Limb (tissue), 2 donors: ENCODE results near the gene TAAR8.
"Not testable (repeated sequence)": the region's sequence is repeated elsewhere in the genome, so short reads cannot be mapped to it uniquely, and the experiment has no call there.

Experiments used
- DNase-seq, 2 donors: peaks; one replicate each; pipeline ENCODE4 v3.0.0-alpha.2; 2016; ENCODE audit errors: extremely low spot score in 2 of 2

Gene TAAR8

DNA sequence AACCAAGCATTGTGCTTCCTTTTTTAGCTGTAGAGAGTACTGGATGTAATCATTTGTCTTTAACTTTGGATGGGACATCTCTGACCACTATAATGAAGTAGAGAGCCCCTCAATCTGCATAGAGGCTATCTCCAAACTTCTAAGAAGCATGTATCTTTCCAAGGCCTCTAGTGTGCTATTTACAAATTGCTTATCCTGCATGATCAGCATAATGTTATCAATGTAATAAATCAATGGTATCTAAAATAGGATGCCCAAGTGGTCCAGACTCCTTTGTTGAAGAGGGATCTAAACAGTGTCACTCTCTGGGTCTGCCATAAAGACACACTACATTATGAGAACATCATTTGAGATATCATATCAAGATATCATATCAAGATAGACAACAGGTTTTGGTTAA lies 7.6 kb upstream of the TAAR8 start:
- DNase-seq = no peak

DNA sequence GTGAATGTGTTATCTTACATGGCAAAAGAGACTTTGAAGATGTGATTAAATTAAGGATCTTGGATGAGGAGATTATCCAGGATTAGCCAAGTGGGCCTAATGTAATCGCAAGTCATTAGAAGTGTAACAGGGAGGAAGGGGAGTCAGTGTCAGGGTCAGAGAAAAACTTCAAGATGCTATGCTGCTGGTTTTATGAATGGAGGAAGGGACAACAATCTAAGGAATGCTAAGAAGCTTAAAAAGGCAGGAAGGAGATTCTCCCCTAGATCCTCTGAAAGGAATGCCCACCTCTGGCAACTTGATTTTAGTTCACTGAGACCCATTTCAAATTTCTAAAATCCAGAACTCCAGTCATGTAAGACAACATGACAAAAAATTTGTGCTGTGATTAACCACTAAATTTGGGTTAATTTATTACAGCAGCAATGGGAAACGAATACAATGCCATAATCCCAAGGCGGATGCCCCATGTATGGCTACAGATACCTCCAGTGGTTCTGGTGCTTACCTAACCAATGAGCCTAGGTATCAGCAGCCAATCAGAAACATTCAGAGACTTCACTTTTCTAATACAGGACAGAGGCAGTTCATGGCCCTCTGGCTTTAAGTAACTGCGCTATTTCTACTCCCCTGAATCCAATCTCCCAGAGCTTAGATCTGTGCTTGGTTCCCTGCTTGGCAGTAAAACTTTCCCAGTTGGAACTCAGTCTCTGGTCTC lies 3.6 kb upstream of the TAAR8 start:
- no peak for DNase-seq

DNA sequence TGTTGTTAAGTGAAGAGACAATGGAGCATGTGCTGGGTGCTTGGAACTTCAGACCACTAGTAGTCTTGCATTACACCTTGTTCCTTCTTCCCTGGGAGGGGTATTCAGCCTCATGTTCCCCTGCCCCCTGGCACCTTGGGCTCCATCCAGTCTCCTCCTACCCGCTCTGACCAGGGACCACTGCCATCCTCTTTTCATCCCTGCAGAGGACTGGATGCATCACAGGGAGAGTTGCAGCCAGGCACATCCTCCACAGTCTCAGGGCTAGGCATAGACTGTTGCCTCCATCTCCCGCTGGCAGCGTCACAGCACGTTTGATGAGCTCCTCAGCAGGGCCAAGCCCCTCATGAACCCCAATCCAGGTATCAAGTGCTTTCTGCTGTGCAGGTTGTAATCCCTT lies 1.3 kb upstream of the TAAR8 start:
- DNase-seq = no peak

- DNase-seq = not testable (repeated sequence)
Observed at GRCh38 chr6:132560087-132560486, 7.6 kb downstream of the TAAR8 start.

- DNase-seq = no peak
Observed at GRCh38 chr6:132566404-132566803, 13.9 kb downstream of the TAAR8 start.

- DNase-seq = no peak
Observed at GRCh38 chr6:132567566-132567965, 15.1 kb downstream of the TAAR8 start.

GRCh38 chr6:132568611-132569010 lies 16.1 kb downstream of the TAAR8 start:
- no peak for DNase-seq

GRCh38 chr6:132569170-132569569 lies 16.7 kb downstream of the TAAR8 start:
- DNase-seq = no peak

- DNase-seq = no peak
Observed at GRCh38 chr6:132570221-132570777, 17.8 kb downstream of the TAAR8 start, which contains the start of gene TAAR6. Gene TAAR6 (plus strand): TSS chr6:132570322. CDS start chr6:132570322, 0 bp downstream.

DNA sequence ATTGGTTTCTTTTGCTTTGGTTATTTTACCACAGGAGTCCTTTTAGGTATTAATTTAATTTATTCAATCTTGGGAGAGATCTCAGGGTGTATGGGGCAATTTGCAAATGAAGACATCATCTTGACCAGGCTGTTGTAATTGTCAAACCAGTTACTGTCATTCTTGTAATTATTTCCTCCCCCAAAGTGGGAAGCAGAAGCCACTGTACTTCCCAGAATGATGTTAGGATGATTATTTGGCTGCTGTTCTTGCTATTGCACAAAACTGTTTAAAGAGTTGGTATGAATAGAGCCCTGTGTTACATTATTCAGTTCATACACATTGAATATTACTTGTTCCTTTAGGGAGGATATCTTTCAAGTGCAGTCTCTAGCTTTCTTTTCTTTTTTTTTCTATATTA lies 19.3 kb downstream of the TAAR8 start:
- DNase-seq = no peak

GRCh38 chr6:132584698-132585097 lies 32.2 kb downstream of the TAAR8 start:
- no peak for DNase-seq

DNA sequence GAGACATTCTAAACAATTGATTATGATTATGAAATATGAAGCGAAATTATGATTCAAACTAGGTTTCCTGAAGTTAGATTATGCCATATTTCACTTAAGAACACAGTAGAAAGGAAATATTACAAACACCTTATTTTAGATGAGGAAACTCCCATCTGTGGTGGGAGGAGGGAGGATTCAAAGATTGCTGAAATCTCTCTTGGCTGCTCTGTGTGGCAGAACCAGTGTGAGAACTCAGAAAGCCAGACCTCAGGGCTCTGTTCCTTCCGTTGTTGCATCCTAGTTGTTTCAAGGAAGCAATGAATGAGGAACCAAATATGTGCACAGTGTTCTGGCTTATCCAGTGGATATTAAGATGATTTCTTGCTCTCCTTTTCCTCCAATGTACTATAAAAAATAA lies 35.0 kb downstream of the TAAR8 start:
- no peak for DNase-seq

- DNase-seq = no peak
Observed at GRCh38 chr6:132589454-132589853, 37.0 kb downstream of the TAAR8 start, which contains the start of gene TAAR5. Gene TAAR5 (minus strand): TSS chr6:132589741. CDS start chr6:132589686, 55 bp downstream.

DNA sequence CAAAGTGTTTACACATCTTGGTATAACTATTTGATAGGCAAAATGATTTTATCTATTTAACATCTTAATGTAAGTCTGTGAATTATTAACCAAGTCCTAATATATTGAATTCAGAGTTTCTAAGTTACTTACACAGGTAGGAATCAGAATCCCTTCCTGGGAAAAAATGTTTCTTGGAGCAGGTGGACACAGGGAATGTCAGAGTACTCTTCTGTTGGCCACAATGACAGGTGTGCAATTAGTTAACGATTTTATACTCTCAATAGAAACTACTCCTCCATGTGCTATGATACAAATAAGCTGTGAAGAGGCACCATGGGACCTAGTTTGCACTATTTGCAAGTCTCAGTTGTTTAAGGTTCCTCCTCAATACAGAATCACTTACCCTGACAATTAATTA lies 37.9 kb downstream of the TAAR8 start:
- DNase-seq = no peak

DNA sequence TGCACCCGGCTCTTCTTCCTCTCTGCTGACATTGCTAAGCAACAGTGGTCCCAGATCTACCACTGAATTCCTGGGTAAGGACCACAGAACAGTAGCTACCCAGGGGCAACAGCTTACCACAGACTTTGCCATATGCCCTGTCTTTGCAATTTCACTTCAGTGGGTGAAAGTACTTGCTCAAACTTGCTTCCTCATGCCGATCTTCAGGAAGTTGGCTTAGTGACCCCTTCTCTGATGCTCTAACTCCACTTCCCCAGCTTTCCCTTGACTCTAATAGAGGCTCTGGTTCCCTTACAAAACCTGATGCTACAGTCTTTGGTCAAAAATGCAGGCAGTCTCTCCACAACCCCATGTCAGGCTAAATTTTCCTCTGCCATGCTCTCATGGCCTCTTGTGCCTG lies 40.4 kb downstream of the TAAR8 start:
- no peak for DNase-seq

GRCh38 chr6:132596201-132596600 lies 43.7 kb downstream of the TAAR8 start:
- DNase-seq = no peak

- DNase-seq = no peak
Observed at GRCh38 chr6:132598473-132598872, 46.0 kb downstream of the TAAR8 start.

GRCh38 chr6:132600900-132601299 lies 48.4 kb downstream of the TAAR8 start:
- not testable (repeated sequence) for DNase-seq
